Measurements from ENCODE around the gene RBM44. TPM values are rescaled to one million over a fixed set of nuclear protein-coding genes. Genes with fewer than 3 reads are reported as not detected.
"Not testable (repeated sequence)": the region's sequence is repeated elsewhere in the genome, so short reads cannot be mapped to it uniquely, and the experiment has no call there.

Gene RBM44
- total RNA-seq, 4 donors from 2014 or later = 0.93 to 2.2 (median 1.1) TPM

- DNase-seq (ENCODE audit: low spot score in 2 of 2) = peak in 1 of 2 donors; percentile 43
- Histone ChIP-seq H3K27ac (no peak overlapping the region), H3K9me3 (no peaks in the 10 kb centered on the region), H3K4me1 (peaks cover 13% of the 10 kb centered on the region), H3K4me3 (no peak overlapping the region), H3K36me3 (no peaks in the 10 kb centered on the region), H3K27me3 (no peaks in the 10 kb centered on the region)
- WGBS = 63% methylated on average over 9 of the region's 9 CpGs
- TF ChIP-seq POLR2A (IDR thresholded peaks at IDR 0.05) = no peak
- TF ChIP-seq POLR2AphosphoS5 (IDR thresholded peaks at IDR 0.05) = no peak
- TF ChIP-seq EP300 (IDR thresholded peaks at IDR 0.05) = peak; percentile 39
- TF ChIP-seq, protein P1, sequence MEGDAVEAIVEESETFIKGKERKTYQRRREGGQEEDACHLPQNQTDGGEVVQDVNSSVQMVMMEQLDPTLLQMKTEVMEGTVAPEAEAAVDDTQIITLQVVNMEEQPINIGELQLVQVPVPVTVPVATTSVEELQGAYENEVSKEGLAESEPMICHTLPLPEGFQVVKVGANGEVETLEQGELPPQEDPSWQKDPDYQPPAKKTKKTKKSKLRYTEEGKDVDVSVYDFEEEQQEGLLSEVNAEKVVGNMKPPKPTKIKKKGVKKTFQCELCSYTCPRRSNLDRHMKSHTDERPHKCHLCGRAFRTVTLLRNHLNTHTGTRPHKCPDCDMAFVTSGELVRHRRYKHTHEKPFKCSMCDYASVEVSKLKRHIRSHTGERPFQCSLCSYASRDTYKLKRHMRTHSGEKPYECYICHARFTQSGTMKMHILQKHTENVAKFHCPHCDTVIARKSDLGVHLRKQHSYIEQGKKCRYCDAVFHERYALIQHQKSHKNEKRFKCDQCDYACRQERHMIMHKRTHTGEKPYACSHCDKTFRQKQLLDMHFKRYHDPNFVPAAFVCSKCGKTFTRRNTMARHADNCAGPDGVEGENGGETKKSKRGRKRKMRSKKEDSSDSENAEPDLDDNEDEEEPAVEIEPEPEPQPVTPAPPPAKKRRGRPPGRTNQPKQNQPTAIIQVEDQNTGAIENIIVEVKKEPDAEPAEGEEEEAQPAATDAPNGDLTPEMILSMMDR (IDR thresholded peaks at IDR 0.05) = no peak
Measured at GRCh38 chr2:237864940-237865622, 66.5 kb downstream of the RBM44 start.

GRCh38 chr2:237865623-237866041, 67.1 kb downstream of the RBM44 start:
- Histone ChIP-seq H3K27ac (no peak overlapping the region), H3K27me3 (no peaks in the 10 kb centered on the region), H3K36me3 (no peaks in the 10 kb centered on the region), H3K9me3 (no peaks in the 10 kb centered on the region), H3K4me3 (no peak overlapping the region), H3K4me1 (peaks cover 8% of the 10 kb centered on the region)
- peak in 1 of 2 donors; percentile 48 for DNase-seq (ENCODE audit: low spot score in 2 of 2)
- TF ChIP-seq POLR2A (IDR thresholded peaks at IDR 0.05) (no peak), POLR2AphosphoS5 (IDR thresholded peaks at IDR 0.05) (no peak), EP300 (IDR thresholded peaks at IDR 0.05) (no peak)
- TF ChIP-seq, protein P1 (IDR thresholded peaks at IDR 0.05) = no peak
- 80% methylated on average over 6 of the region's 7 CpGs for WGBS

DNA sequence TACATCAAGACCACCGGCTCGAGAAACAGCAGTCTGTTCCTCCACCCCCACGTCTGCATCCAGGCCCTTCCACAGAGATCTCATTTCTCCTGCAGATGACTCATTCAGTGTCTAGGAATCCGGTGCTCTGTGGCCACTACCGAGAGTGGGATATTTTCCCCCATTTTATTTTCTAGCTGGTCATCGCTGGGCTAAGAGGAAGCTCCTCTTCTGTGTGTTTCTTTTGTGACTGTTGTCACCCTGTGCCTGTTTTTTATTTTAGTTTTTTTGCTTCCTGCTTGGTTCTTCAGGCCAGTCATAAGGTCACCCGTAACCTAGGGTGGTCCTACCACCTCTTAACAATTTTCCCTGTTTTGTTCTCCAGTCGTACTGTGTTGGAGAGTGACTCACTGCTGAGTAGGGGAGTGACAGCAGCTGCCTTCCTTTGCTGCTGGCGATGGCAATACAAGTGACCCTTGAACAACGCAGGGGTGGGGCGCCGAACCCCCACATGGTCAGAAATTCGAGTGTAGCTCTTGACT, 67.6 kb downstream of the RBM44 start:
- Histone ChIP-seq H3K4me1 (peaks cover 8% of the 10 kb centered on the region), H3K4me3 (no peak overlapping the region), H3K9me3 (no peaks in the 10 kb centered on the region), H3K27ac (no peak overlapping the region), H3K27me3 (no peaks in the 10 kb centered on the region), H3K36me3 (no peaks in the 10 kb centered on the region)
- 76% methylated on average over 13 of the region's 13 CpGs for WGBS
- peak in 1 of 2 donors; percentile 38 for DNase-seq (ENCODE audit: low spot score in 2 of 2)
- TF ChIP-seq, protein P1 (IDR thresholded peaks at IDR 0.05) = no peak
- no peak for TF ChIP-seq POLR2A (IDR thresholded peaks at IDR 0.05)
- no peak for TF ChIP-seq EP300 (IDR thresholded peaks at IDR 0.05)
- no peak for TF ChIP-seq POLR2AphosphoS5 (IDR thresholded peaks at IDR 0.05)

DNA sequence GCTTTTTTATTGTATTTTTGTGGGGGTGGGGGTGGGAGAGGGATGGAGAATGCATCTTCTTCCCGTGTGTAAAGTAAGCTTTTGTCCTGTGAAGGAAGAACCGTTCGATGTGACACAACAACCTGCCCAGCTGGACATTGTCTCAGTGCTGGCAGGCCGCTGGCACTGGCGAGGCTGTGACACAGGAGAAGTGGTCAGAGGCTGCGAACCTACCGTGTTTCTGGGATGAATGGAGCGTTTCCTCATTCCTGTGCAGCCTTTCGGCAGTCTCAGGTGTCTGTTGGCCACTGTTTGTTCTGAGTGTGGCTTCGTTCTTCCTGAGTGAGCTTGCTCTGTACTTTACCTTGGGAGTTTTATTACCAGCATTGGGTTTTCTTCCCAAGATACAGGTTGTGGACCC, 68.9 kb downstream of the RBM44 start:
- DNase-seq (ENCODE audit: low spot score in 2 of 2) = peak in 1 of 2 donors; percentile 29
- H3K9me3 ChIP-seq = no peaks in the 10 kb centered on the region
- 88% methylated on average over 10 of the region's 10 CpGs for WGBS
- H3K27ac ChIP-seq = no peak overlapping the region
- TF ChIP-seq, protein P1 (IDR thresholded peaks at IDR 0.05) = no peak
- TF ChIP-seq POLR2AphosphoS5 (IDR thresholded peaks at IDR 0.05) (no peak), POLR2A (IDR thresholded peaks at IDR 0.05) (no peak), EP300 (IDR thresholded peaks at IDR 0.05) (no peak)
- peaks cover 3% of the 10 kb centered on the region for H3K27me3 ChIP-seq
- no peak overlapping the region for H3K4me3 ChIP-seq
- H3K4me1 ChIP-seq = peaks cover 8% of the 10 kb centered on the region
- no peaks in the 10 kb centered on the region for H3K36me3 ChIP-seq

GRCh38 chr2:237868074-237868473, 69.5 kb downstream of the RBM44 start:
- DNase-seq (ENCODE audit: low spot score in 2 of 2) = peak in 1 of 2 donors; percentile 20
- H3K4me3 ChIP-seq, H3K9me3 ChIP-seq, H3K27me3 ChIP-seq, H3K36me3 ChIP-seq, H3K27ac ChIP-seq: not testable (repeated sequence)
- WGBS = 93% methylated on average over 4 of the region's 4 CpGs
- H3K4me1 ChIP-seq = peaks cover 11% of the 10 kb centered on the region
